HG02973 (cell line): ENCODE results near the gene ABCC1.

Source experiments
- ATAC-seq: cut with Tn5 transposase; IDR thresholded peaks from one replicate; pipeline ENCODE4 v1.9.1; 2021; ENCODE audit warnings: moderate library complexity; ENCODE audit not compliant: unreplicated experiment

The ABCC1 gene

DNA sequence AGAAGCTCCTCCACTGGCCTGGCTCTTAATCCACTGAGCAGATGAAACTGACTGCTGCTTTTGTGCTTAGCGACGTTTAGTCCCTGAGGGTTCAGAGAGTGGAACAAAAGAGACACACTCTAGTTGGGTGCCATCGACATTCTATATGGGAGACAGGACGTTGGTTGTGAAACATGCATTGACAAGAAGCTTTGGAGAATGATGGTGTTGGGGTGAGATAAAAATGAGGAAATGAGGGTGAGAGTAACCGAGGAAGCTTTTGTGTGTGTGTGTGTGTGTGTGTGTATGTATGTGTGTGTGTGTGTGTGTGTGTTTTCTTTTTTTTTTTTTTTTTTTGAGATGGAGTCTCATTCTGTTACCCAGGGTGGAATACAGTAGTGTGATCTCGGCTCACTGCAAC is 89.5 kb downstream of the ABCC1 start:
- ATAC-seq, result no peak

GRCh38 chr16:16041196-16041892 is 91.9 kb downstream of the ABCC1 start:
- ATAC-seq, result no peak

- ATAC-seq, result no peak
Measured at GRCh38 chr16:16042076-16042475, 92.7 kb downstream of the ABCC1 start.

DNA sequence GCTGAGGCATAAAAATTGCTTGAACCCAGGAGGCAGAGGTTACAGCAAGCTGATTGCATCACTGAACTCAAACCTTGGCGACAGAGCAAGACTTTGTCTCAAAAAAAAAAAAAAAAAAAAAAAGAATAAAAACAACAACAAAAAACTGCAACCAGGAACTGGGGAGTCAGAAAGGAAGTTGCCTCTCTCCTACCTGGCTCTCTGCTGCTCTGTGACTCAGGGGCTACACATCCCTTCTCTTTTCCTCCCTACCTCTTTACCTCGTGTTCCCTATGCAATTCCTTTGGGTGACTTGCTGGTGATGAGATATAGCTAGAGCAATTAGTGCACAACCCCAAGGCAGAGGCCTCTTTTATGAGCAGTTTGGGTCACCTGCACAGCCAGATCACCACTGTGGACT is 95.9 kb downstream of the ABCC1 start:
- no peak for ATAC-seq

- no peak for ATAC-seq
Measured at GRCh38 chr16:16045879-16046278, 96.5 kb downstream of the ABCC1 start.

GRCh38 chr16:16047761-16048160 is 98.3 kb downstream of the ABCC1 start:
- no peak for ATAC-seq

DNA sequence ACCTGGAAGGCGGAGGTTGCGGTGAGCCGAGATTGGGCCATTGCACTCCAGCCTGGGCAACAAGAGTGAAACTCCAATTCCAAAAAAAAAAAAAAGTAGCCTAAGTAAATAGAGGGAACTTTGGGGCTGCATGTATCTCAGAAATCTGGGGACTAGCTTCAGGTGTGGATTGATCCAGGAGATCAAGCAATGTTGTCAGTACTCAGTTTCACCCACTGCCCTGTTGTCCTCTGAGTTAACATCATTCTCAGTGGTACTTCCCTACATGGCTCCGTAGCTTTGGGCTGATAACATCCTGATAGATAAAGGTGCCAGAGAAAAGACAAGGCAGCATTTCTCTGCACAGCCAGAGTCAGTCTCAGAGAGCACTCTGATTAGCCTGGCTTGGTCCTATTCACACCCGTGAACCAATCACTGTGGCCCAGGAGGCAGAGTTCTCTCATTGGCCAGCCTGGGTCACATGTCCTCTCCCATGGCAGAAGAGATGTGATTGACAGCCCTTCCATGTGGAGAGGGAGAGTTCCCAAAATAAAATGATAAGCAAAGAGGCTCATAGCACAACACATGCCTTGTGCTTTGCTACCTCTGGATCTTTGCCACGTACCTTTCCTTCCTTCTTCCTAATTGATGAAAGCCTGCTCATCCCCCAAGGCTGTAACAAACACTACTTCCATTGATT is 99.6 kb downstream of the ABCC1 start:
- no peak for ATAC-seq

GRCh38 chr16:16050106-16050505 is 100.7 kb downstream of the ABCC1 start:
- no peak for ATAC-seq

- no peak for ATAC-seq
Measured at GRCh38 chr16:16051132-16051531, 101.7 kb downstream of the ABCC1 start.

DNA sequence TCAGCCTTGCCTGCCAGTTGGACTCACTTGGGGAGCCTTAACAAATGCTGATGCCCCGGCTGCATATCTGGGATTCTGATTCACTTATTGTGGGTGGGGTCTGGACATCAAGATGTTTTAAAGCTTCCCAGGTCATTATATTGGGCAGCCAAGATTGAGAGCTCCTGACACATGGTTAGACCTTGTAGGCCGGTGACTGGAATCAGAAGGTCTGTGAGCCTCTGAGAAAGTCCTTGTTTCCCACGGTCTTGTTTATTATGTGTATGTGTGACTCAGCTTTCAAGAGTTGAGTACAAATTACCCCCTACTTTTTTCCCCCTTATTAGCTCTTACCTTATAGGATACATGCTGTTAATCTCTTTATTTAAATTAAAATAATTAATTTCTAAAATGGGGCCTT is 103.5 kb downstream of the ABCC1 start:
- no peak for ATAC-seq

- ATAC-seq, result no peak
Measured at GRCh38 chr16:16057102-16057501, 107.7 kb downstream of the ABCC1 start.

DNA sequence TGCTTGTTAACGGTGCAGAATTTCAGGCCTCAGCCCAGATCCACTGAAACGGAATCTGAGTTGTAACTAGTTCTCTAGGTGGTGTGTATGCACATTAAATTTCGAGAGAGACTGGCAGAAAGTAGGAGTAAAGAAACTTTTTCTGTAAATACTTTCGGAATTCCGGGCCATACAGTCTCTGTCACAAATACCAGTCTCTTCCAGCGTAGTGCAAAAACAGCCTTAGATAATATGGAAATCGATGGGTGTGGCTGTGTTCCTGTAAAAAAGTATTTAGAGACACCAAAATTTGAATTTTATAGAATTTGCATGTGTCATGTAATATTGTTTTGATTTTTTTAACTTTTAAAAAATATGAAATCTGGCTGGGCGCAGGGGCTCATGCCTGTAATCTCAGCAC is 109.7 kb downstream of the ABCC1 start:
- no peak for ATAC-seq

DNA sequence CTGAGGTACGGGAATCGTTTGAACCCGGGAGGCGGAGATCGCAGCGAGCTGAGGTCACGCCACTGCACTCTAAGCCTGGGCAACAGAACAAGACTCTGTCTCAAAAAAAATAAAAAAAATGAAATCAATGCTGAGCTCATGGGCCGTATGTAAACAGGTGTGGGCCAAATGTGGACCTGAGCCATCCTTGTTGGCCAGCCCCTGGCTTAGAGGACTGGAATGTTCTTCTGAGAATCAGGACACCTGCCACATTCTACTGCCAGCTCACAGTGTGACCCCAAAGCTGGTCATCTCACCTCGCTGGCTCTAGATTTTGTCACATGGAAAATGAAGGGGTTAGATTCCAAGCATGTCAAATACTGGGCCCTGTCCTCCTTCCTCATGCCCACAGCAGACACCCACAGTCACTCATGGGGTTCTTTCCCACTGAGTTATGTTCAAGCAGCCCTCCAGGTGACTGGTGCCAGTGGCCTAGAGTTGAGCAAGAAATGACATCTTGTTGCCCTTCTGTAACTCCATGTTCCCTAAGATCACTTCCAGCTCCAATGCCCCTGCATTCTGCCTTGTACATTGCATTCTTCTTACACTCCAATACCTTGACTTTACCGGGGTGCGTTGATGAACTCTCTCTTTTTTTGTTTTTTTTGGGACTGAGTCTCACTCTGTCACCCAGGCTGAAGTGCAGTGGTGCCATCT is 110.6 kb downstream of the ABCC1 start:
- no peak for ATAC-seq

DNA sequence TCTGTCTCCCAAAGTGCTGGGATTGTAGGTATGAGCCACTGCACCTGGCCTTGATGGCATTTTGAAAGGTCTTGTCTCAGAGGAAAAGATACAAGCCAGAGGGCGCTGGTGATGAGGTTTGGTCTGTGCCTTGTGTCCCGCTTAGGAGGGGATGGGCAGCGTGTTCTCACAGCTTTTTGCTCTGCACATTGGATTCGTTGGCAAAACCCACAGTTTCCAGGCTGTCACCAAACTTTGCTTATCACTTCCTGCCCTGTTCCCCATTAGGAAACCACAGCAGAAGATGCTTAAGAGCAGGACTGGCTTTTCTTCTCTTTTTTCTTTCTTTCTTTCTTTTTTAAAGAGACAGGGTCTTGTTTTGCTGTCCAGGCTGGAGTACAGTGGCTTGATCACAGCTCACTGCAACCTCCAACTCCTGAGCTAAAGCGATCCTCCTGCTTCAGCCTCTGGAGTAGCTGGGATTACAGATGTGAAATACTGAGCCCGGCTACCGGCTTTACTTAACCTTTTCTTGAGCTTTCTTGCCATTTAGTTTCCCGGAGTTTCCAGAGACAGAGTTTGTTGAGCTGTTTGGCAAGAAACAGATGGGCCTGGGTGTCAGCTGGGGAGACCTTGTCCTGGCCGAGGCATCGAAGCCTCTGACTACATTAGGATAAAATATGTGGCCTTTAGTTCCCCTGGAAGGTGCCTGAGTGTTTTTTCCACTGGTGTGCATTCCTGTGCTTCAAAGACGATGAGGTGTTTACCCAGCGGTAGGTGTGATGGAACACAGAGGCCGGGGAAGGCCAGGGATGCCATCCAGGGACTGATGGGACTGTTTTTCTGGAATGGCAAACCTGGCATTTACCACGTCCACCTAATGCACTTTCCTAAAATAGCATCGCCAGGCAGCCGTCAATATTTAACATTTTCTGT is 112.9 kb downstream of the ABCC1 start:
- no peak for ATAC-seq

DNA sequence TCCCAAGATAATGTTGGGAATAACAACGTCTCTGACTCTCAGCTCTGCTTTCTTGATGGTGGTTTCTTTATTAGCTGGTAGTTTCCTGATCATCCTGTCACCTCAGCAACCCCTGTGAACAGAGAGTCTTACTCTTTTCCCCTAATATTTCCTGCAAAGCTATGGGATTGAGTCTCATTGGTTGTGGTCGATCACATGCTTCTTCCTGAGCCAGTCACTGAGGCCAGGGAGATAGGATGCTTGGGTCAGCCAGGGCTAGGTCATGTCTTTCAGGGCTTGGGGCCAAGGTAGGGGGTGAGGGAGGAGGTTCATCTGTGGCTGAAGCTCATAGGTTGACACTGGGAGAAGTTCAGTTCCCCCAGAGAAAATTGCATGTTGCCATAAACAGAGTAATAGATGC is 114.3 kb downstream of the ABCC1 start:
- ATAC-seq, result no peak

- no peak for ATAC-seq
Measured at GRCh38 chr16:16064874-16065384, 115.5 kb downstream of the ABCC1 start.

DNA sequence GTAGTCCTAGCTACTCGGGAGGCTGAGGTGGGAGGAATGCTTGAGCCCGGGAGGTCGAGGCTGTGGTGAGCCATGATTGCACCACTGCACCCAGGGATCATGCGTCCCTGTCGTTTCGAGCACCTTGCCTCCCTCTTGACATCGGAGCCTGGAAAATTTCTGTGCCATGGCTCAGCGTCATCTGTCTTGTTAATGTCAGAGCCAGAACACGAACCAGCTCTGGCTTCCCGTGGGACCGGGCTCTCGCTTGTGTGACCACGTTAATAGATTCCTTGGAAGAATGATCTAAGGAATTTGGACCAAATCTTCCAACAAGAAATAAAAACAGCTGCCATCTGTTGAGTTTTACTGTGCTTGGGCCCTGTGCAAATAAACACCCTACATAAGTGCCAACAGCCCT is 117.7 kb downstream of the ABCC1 start:
- ATAC-seq, result no peak

- no peak for ATAC-seq
Measured at GRCh38 chr16:16071631-16072244, 122.3 kb downstream of the ABCC1 start.

DNA sequence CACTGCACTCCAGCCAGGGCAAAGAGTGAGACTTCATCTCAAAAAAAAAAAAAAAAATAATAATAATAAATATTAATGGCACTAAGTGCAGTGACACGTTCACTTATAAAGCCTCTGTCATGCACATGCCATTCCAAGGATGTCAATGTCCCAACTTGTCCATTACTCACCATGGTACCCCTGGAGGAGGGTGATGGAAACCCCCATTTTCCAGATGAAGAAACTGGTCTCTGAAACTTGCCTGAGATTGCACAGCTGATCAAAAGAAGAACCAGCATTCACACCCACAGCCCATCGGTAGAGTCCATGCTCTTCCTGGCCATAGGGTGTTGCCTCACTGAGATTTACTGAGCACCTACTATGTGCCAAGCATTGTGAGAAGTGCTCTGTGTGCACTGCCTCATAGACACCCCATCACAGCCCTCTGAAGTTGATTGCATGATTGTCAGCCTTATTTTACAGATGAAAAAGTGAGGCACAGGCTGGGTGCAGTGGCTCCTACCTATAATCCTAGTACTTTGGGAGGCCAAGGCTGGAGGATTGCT is 123.7 kb downstream of the ABCC1 start:
- ATAC-seq, result no peak
